Spleen (tissue), 11 donors: ENCODE data around the gene SH3RF3. TPM values are rescaled to one million over a fixed set of nuclear protein-coding genes. Genes with fewer than 3 reads are reported as not detected.
"Not testable (repeated sequence)": the region's sequence is repeated elsewhere in the genome, so short reads cannot be mapped to it uniquely, and the experiment has no call there.

Experiments used
- DNase-seq: peaks from one replicate; pipeline ENCODE4 v3.0.0-alpha.2; 2020
- H3K27ac ChIP-seq, 8 donors: fragments of 200-600 bp; sonication (generic) in 7 of 8; 1 replicate in 4 of 8; 2 replicates in 4 of 8; pipeline versions ENCODE4 v1.5.0 to v1.8.0; 2016 to 2021; ENCODE audit warnings: inconsistent platforms in 4 of 8, mild to moderate bottlenecking in 4 of 8, moderate library complexity in 1 of 8
- H3K27me3 ChIP-seq, 7 donors: fragments of 200-600 bp; sonication (generic) in 6 of 7; replicated peaks in 1 of 7; 1 replicate in 4 of 7; 2 replicates in 3 of 7; pipeline versions ENCODE4 v1.5.0 to v1.8.0; 2016 to 2021; ENCODE audit warnings: inconsistent platforms in 3 of 7, mild to moderate bottlenecking in 1 of 7
- H3K36me3 ChIP-seq, 6 donors: fragments of 200-600 bp; sonication (generic) in 5 of 6; 1 replicate in 4 of 6; 2 replicates in 2 of 6; pipeline versions ENCODE4 v1.5.0 to v1.8.0; 2016 to 2021; ENCODE audit warnings: inconsistent platforms in 2 of 6
- H3K4me1 ChIP-seq, 6 donors: fragments of 200-600 bp; sonication (generic) in 5 of 6; 1 replicate in 3 of 6; 2 replicates in 3 of 6; pipeline versions ENCODE4 v1.5.0 to v1.8.0; 2016 to 2021; ENCODE audit warnings: inconsistent platforms in 3 of 6
- H3K4me3 ChIP-seq, 8 donors: fragments of 200-600 bp; sonication (generic) in 7 of 8; 1 replicate in 4 of 8; 2 replicates in 4 of 8; pipeline versions ENCODE4 v1.5.0 to v1.8.0; 2016 to 2021; ENCODE audit warnings: inconsistent platforms in 4 of 8, mild to moderate bottlenecking in 4 of 8, moderate library complexity in 2 of 8
- H3K9me3 ChIP-seq, 8 donors: fragments of 200-600 bp; sonication (generic) in 7 of 8; 1 replicate in 4 of 8; 2 replicates in 4 of 8; pipeline versions ENCODE4 v1.5.0 to v1.8.0; 2016 to 2021; ENCODE audit warnings: inconsistent platforms in 4 of 8
- POLR2A ChIP-seq, 3 donors: fragments of 450-650 bp; IDR thresholded peaks; one replicate each; pipeline ENCODE4 v1.5.1; 2017; ENCODE audit warnings: antibody characterized with exemption in 3 of 3, mild to moderate bottlenecking in 1 of 3
- POLR2AphosphoS5 ChIP-seq, 3 donors: sonication (generic); formaldehyde crosslinking; IDR thresholded peaks; one replicate each; pipeline ENCODE4 v1.5.1; 2017; ENCODE audit warnings: antibody characterized with exemption in 3 of 3
- WGBS, 5 donors: extraction: QIAGEN DNeasy Blood & Tissue Kit in 3 of 5; methylation state at CpG; one replicate each; pipeline versions ENCODE4 v1.1.5 to v1.1.7; 2013 to 2018; 5-methylcytosine and 5-hydroxymethylcytosine counted together
- intact Hi-C: fragments of 100-400 bp; cut with DNase I; formaldehyde crosslinking; loops from one replicate; pipeline ENCODE4 v1.15.0; 2023; ENCODE audit warnings: low total_unique reads
- polyA plus RNA-seq, 3 donors: library from polyadenylated mRNA; stranded (reverse); fragments of 200-250 nt; gene quantifications; one replicate each; pipeline ENCODE4 v1.2.1, GENCODE V29; 2013
- total RNA-seq, 7 donors: library from RNA; depleted of rRNA in 3 of 7; stranded (reverse); fragments of >200 nt in 3 of 7; fragmentation: NEBNext Ultra II Directional in 4 of 7; extraction: Animal tissue kit (Norgen Biotek cat#: 25700) in 4 of 7; gene quantifications; one replicate each; pipeline versions ENCODE4 v1.1.0 to v1.2.1, GENCODE V29; 2016 to 2021
- TF ChIP-seq, protein P1 (sequence below), 11 experiments: fragments of 200-600 bp in 7 of 11; fragments of 450-650 bp in 4 of 11; sonication (generic) in 4 of 11; IDR thresholded peaks in 8 of 11; conservative IDR thresholded peaks in 3 of 11; 1 replicate in 7 of 11; 2 replicates in 4 of 11; pipeline versions ENCODE4 v1.4.0 to v1.8.0; 2016 to 2021; ENCODE audit warnings: antibody characterized with exemption in 11 of 11, inconsistent platforms in 4 of 11, mild to moderate bottlenecking in 1 of 11
- donor health status: healthy with polysubstance abuse.
- donor health status: DM: no; HTN: no; CAD: no; lungs with moderate emphysema.
- donor health status: DM: no; HTN: no; CAD: no.
- donor health status: Bipolar disorder and iron deficiency.
- donor health status: healthy.
- donor health status: DM: no; HTN: no; CAD: no.
- donor health status: DM: yes; HTN: yes; CAD: no.

SH3RF3 gene
- total and polyA plus RNA-seq, 10 donors, result 1.3 to 7.6 (median 4.7) TPM

DNA sequence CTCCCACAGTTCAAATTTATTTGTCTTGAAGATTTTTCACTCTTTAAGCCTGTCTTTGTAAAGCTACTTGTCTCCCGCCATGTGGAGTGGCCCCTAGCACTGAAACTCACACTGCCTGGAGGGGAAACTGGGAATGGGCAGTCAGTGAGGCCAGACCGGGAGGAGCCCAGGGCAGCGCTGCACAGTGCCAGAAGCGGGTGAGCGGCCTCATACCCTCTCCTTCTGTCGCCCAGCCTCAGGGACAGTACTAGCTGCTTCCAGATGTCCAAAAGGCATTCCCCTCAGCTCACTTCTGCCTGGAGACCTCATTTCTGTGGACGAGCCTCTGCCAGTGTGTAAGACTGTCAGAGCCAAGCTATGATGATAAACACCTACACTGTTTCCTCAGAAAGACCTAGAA is 404.8 kb downstream of the SH3RF3 start:
- TF ChIP-seq, protein P1, sequence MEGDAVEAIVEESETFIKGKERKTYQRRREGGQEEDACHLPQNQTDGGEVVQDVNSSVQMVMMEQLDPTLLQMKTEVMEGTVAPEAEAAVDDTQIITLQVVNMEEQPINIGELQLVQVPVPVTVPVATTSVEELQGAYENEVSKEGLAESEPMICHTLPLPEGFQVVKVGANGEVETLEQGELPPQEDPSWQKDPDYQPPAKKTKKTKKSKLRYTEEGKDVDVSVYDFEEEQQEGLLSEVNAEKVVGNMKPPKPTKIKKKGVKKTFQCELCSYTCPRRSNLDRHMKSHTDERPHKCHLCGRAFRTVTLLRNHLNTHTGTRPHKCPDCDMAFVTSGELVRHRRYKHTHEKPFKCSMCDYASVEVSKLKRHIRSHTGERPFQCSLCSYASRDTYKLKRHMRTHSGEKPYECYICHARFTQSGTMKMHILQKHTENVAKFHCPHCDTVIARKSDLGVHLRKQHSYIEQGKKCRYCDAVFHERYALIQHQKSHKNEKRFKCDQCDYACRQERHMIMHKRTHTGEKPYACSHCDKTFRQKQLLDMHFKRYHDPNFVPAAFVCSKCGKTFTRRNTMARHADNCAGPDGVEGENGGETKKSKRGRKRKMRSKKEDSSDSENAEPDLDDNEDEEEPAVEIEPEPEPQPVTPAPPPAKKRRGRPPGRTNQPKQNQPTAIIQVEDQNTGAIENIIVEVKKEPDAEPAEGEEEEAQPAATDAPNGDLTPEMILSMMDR (IDR thresholded peaks at IDR 0.05 in 8 of 11, conservative IDR thresholded peaks at IDR 0.05 in 3 of 11), result no peak
- TF ChIP-seq POLR2A (IDR thresholded peaks at IDR 0.05) (no peak), POLR2AphosphoS5 (IDR thresholded peaks at IDR 0.05) (no peak)
- DNase-seq, result peak; percentile 59
- no peaks in the 10 kb centered on the region for H3K4me1 ChIP-seq
- H3K36me3 ChIP-seq, result no peaks in the 10 kb centered on the region
- intact Hi-C loops, result no loop called here
- WGBS, 5 donors, result 66 to 85% (median 75%) methylated on average over 6 to 7 of the region's 7 CpGs
- no peaks in the 10 kb centered on the region for H3K9me3 ChIP-seq
- peaks cover 0 to 10% (median 0%) of the 10 kb centered on the region in 7 donors for H3K27me3 ChIP-seq
- no peak overlapping the region for H3K27ac ChIP-seq
- H3K4me3 ChIP-seq, result no peak overlapping the region

DNA sequence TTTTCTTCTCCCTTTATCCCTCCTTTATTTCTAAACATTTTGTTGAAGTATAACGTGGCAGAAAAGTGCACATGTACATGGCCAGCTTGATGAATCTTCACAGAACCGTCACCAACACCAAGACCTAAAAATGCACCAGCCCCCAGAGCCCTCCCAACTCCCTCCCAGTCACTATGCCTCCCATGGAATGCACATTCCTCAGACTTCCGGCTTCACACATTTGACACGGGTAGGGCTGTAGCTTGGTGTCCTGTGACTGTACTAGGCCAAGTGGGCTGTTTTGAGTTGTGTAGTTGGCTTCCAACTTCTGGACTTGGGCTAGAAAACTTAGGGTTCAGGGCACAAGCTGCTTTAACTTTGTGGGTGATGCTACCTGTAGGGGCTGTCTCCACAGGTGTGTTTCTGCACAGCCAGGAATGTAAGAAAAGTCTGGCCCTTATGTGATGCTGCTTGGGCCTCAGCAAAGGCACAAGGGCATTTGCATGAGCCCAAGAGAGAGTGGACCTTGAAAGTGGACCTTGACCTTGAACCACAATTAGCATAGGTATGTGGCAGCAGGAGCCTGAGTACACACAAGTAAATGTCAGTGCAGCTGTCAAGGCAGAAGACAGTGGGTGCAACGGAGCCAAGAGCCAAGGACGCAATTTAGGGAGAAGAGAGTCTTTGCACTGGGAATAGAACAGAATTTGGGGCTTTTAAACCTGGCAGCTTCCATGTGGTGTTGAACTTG is 406.4 kb downstream of the SH3RF3 start:
- no peaks in the 10 kb centered on the region for H3K36me3 ChIP-seq
- no peaks in the 10 kb centered on the region for H3K9me3 ChIP-seq
- no peak overlapping the region for H3K27ac ChIP-seq
- intact Hi-C loops, result no loop called here
- 75 to 86% (median 83%) methylated on average over 6 of the region's 6 CpGs for whole genome bisulfite sequencing, 5 donors
- no peak overlapping the region for H3K4me3 ChIP-seq
- TF ChIP-seq POLR2A (IDR thresholded peaks at IDR 0.05), result no peak
- no peak for TF ChIP-seq POLR2AphosphoS5 (IDR thresholded peaks at IDR 0.05)
- TF ChIP-seq, protein P1 (IDR thresholded peaks at IDR 0.05 in 8 of 11, conservative IDR thresholded peaks at IDR 0.05 in 3 of 11), result no peak
- peaks cover 0 to 10% (median 0%) of the 10 kb centered on the region in 7 donors for H3K27me3 ChIP-seq
- peak; percentile 14 for DNase-seq
- no peaks in the 10 kb centered on the region for H3K4me1 ChIP-seq

DNA sequence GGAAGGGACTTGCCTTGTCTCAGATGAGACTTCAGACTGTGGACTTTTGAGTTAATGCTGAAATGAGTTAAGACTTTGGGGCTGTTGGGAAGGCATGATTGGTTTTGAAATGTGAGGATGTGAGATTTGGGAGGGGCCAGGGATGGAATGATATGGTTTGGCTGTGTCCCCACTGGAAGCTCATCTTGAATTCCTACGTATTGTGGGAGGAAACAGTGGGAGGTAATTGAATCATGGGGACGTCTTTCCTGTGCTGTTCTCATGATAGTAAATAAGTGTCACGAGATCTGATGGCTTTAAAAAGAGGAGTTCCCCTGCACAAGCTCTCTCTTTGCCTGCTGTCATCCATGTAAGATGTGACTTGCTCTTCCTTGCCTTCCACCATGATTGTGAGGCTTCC is 407.6 kb downstream of the SH3RF3 start:
- DNase-seq, H3K4me1 ChIP-seq, H3K27me3 ChIP-seq, H3K27ac ChIP-seq, intact Hi-C loops, H3K36me3 ChIP-seq, H3K4me3 ChIP-seq, H3K9me3 ChIP-seq: not testable (repeated sequence)
- WGBS, 5 donors, result 58 to 70% (median 63%) methylated on average over 3 of the region's 3 CpGs

DNA sequence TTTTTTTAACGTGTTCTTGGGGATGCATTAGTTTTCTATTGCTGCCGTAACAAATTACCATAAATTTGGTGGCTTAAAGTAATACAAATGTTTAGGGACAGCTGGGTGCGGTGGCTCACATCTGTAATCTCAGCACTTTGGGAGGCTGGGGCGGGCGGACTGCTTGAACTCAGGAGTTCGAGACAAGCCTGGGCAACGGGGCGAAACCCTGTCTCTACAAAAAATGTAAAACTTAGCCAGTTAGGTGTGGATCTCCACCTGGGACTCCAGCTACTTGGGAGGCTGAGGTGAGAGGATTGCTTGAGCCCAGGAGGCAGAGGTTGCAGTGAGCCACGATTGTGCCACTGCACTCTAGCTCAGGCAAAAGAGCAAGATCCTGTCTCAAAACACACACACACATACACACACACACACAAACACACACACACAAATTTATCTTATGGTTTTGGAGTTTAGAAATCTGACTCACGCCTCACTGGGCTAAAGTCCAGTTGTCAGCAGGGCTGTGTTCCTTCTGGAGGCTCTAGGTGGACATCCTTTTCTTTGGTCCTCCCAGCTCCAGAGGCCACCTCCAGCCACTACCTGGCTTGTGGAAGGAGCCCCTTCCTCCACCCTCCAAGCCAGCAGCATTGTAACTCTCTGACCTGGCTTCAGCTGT is 408.7 kb downstream of the SH3RF3 start:
- Histone ChIP-seq H3K4me3 (no peak overlapping the region), H3K27me3 (peaks cover 0 to 10% (median 0%) of the 10 kb centered on the region in 7 donors), H3K4me1 (no peaks in the 10 kb centered on the region), H3K27ac (no peak overlapping the region), H3K36me3 (no peaks in the 10 kb centered on the region), H3K9me3 (no peaks in the 10 kb centered on the region)
- DNase-seq, result no peak
- 85 to 95% (median 93%) methylated on average over 10 of the region's 10 CpGs for WGBS, 5 donors
- intact Hi-C loops, result no loop called here
- TF ChIP-seq, protein P1 (IDR thresholded peaks at IDR 0.05 in 8 of 11, conservative IDR thresholded peaks at IDR 0.05 in 3 of 11), result no peak
- no peak for TF ChIP-seq POLR2A (IDR thresholded peaks at IDR 0.05)
